ENCODE measurements around the gene PTGES3. TPM values are rescaled to one million over a fixed set of nuclear protein-coding genes. Genes with fewer than 3 reads are reported as not detected.
"Not testable (repeated sequence)": the region's sequence is repeated elsewhere in the genome, so short reads cannot be mapped to it uniquely, and the experiment has no call there.

The PTGES3 gene, protein sequence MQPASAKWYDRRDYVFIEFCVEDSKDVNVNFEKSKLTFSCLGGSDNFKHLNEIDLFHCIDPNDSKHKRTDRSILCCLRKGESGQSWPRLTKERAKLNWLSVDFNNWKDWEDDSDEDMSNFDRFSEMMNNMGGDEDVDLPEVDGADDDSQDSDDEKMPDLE
- total RNA-seq, result 100 to 1,000 TPM; 109 to 328 (median 212) TPM
- polyA plus RNA-seq, result 100 to 1,000 TPM; 215 to 299 TPM
- long read RNA-seq, donor 1, transcript PTGES3-202 (7 exons, 1,547 nt), result minor isoform, 51 of 1,767 reads
- long read RNA-seq, donor 1, transcript PTGES3-201 (8 exons, 1,920 nt), result major isoform, 1,590 of 1,767 reads
- long read RNA-seq, donor 1, transcript PTGES3-204 (7 exons, 1,017 nt), result minor isoform, 35 of 1,767 reads
- long read RNA-seq, donor 1, partial matches to known transcripts, result 16 of 1,767 reads
- long read RNA-seq, donor 1, other reads (novel, unspliced or antisense), result 75 of 1,767 reads
- long read RNA-seq, donor 2, transcript PTGES3-202 (7 exons, 1,547 nt), result minor isoform, 8 of 194 reads
- long read RNA-seq, donor 2, transcript PTGES3-201 (8 exons, 1,920 nt), result major isoform, 167 of 194 reads
- long read RNA-seq, donor 2, partial matches to known transcripts, result 10 of 194 reads
- long read RNA-seq, donor 2, other reads (novel, unspliced or antisense), result 8 of 194 reads
- long read RNA-seq, donor 3, transcript PTGES3-204 (7 exons, 1,017 nt), result minor isoform, 8 of 432 reads
- long read RNA-seq, donor 3, transcript PTGES3-202 (7 exons, 1,547 nt), result minor isoform, 9 of 432 reads
- long read RNA-seq, donor 3, transcript PTGES3-201 (8 exons, 1,920 nt), result major isoform, 383 of 432 reads
- long read RNA-seq, donor 3, partial matches to known transcripts, result 11 of 432 reads
- long read RNA-seq, donor 3, other reads (novel, unspliced or antisense), result 21 of 432 reads

DNA sequence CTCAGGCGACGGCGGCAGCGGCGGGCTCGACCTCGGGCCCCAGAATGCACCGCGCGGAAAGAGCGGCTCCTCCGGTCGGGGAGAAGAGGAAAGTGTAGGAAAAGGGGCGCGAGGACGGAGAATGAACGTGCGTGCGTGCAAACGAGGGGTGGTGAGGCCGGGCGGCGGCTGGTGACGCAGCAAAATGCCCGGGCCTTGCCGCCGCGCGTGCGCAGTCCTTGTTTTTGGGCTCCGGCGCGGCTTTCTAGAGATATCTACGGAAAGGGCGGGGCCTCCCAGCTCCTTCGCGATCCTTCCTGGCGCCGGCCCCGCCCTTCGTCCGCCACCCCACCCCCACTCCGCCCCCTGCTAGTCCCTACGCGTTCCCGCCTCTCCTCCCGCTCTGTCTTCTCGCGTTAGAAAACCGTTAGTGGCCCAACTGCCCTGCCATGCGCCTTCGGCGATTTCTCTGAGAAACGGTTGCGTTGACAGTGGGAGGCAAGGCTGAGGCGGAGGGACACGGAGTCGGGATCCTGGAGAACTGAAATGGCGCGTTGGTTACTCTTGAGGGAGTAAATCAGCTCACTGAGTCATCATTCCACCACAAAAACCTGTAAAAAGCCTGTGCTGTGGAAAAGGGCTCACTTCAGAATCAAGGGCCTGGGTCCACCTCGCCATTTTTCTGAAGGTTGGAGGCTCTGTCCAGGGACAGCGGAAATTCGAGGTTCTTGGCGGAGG is at the start of gene PTGES3:
Gene PTGES3, minus strand, starts transcription at position 156 of the 717 bp plus-strand sequence. CDS start 285 bp downstream, outside the sequence.
- H3K4me1 ChIP-seq (ENCODE audit: insufficient read depth), result peaks cover 5% of the 10 kb centered on the region
- no peaks in the 10 kb centered on the region for H3K9me3 ChIP-seq
- 0% methylated on average over 54 to 64 of the region's 64 CpGs for WGBS, 3 donors
- DNase-seq, result peak; percentile 97 to 99 (median 98)
- H3K36me3 ChIP-seq, result no peaks in the 10 kb centered on the region
- no peaks in the 10 kb centered on the region for H3K27me3 ChIP-seq
- peak within 1 kb of the TSS; percentile 99 to 100 for H3K27ac ChIP-seq
- H3K4me3 ChIP-seq, result peak within 1 kb of the TSS; percentile 93
- TF ChIP-seq EP300 (IDR thresholded peaks at IDR 0.05) (peak; percentile 49), POLR2A (IDR thresholded peaks at IDR 0.05) (peak; percentile 94)
- TF ChIP-seq, protein P1, sequence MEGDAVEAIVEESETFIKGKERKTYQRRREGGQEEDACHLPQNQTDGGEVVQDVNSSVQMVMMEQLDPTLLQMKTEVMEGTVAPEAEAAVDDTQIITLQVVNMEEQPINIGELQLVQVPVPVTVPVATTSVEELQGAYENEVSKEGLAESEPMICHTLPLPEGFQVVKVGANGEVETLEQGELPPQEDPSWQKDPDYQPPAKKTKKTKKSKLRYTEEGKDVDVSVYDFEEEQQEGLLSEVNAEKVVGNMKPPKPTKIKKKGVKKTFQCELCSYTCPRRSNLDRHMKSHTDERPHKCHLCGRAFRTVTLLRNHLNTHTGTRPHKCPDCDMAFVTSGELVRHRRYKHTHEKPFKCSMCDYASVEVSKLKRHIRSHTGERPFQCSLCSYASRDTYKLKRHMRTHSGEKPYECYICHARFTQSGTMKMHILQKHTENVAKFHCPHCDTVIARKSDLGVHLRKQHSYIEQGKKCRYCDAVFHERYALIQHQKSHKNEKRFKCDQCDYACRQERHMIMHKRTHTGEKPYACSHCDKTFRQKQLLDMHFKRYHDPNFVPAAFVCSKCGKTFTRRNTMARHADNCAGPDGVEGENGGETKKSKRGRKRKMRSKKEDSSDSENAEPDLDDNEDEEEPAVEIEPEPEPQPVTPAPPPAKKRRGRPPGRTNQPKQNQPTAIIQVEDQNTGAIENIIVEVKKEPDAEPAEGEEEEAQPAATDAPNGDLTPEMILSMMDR (IDR thresholded peaks at IDR 0.05), result peak in 1 of 3 donors; percentile 11
- intact Hi-C loops (cut with DNase I), result loop anchor here in 3 of 4 donors (2.0 to 5.0 kb wide), 3 partner anchors 34 to 51 kb away; partner anchors contain the start of gene NACA (in 1 of the 3)

DNA sequence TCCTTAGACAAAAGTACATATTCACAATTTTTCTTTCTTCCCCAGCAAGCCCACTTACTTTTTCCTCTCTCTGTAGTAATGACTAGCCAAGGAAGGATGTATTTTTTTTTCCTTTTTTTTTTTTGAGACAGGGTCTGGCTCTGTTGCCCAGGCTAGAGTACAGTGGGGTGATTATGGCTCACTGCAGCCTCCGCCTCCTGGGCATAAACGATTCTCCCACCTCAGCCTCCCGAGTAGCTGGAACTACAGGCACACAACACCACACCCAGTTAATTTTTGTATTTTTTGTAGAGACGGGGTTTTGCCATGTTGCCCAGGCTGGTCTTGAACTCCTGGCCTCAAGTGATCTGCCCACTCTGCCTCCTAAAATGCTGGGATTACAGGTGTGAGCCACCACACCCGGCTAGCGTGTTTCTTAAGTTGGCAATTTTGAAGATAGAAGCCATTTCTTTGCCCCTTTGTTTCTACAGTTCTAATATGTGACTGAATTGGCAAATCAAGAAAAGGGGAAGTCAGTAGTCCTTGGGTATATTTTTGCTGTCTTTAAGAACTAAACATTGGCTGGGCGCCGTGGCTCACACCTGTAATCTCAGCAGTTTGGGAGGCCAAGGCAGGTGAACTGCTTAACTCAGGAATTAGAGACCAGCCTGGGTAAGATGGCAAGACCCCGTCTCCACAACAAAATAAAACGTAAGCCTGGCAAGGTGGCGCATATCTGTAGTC is 40.2 kb upstream of the PTGES3 start:
- TF ChIP-seq EP300 (IDR thresholded peaks at IDR 0.05) (no peak), POLR2A (IDR thresholded peaks at IDR 0.05) (no peak)
- TF ChIP-seq, protein P1 (IDR thresholded peaks at IDR 0.05), result no peak
- H3K4me3 ChIP-seq, result no peak overlapping the region
- intact Hi-C loops (cut with DNase I), result no loop called here

DNA sequence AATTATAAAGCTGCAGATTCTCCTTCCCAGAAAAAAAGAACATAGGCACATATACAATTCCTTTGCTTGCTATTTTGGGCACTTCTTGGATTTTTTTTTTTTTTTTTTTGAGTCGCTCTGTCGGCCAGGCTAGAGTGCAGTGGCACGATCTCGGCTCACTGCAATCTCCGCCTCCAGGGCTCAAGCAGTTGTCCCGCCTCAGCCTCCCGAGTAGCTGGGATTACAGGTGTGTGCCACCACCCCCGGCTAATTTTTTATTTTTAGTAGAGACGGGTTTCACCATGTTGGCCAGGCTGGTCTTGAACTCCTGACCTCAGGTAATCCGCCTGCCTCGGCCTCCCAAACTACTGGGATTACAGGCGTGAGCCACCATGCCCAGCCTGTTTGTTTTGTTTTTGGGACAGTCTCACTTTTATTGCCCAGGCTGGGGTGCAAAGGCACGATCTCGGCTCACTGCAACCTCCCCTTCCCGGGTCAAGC is 38.2 kb upstream of the PTGES3 start:
- H3K27ac ChIP-seq, result peak overlapping the region in 1 of 2 donors; percentile 75
- H3K4me1 ChIP-seq (ENCODE audit: insufficient read depth); H3K4me3 ChIP-seq; intact Hi-C loops (cut with DNase I); H3K27me3 ChIP-seq; H3K36me3 ChIP-seq; H3K9me3 ChIP-seq: not testable (repeated sequence)
- WGBS, 3 donors, result 73 to 83% (median 83%) methylated on average over 15 of the region's 15 CpGs
- DNase-seq, result peak in 1 of 5 donors; percentile 35

More for the DNA sequence above, 40.2 kb upstream of the PTGES3 start:
- Histone ChIP-seq H3K27me3 (no peaks in the 10 kb centered on the region), H3K4me1 (ENCODE audit: insufficient read depth) (no peaks in the 10 kb centered on the region), H3K36me3 (no peaks in the 10 kb centered on the region), H3K27ac (no peak overlapping the region), H3K9me3 (no peaks in the 10 kb centered on the region)
- DNase-seq, result peak in 1 of 5 donors; percentile 12
- WGBS, 3 donors, result 94 to 96% (median 95%) methylated on average over 11 of the region's 11 CpGs

DNA sequence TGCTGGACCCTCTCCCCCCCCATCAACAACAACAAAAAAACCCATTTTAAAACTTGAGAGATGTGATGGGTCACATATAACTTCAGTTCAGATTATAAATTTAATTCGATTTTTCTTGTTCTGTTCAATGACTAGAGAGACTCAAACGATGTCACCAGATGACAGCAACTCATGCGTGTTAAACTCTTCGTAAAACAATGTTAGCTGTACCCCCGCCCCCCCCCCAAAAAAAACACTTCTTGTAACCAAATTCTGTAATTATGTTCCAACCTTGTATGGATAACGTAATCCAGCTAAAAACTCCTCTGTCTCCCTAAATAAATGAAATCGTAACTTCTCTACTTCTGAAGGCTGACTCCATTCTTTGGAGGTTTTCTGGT is 37.6 kb upstream of the PTGES3 start:
- H3K4me1 ChIP-seq (ENCODE audit: insufficient read depth), result peaks cover 14% of the 10 kb centered on the region
- H3K27me3 ChIP-seq, result no peaks in the 10 kb centered on the region
- WGBS, 3 donors, result 7 to 22% (median 8%) methylated on average over 7 of the region's 7 CpGs
- peak overlapping the region; percentile 75 to 84 for H3K27ac ChIP-seq
- H3K4me3 ChIP-seq, result peak overlapping the region; percentile 92
- no peaks in the 10 kb centered on the region for H3K9me3 ChIP-seq
- no peak for DNase-seq
- TF ChIP-seq EP300 (IDR thresholded peaks at IDR 0.05) (no peak), POLR2A (IDR thresholded peaks at IDR 0.05) (no peak)
- TF ChIP-seq, protein P1 (IDR thresholded peaks at IDR 0.05), result no peak
- intact Hi-C loops (cut with DNase I), result loop anchor here in 3 of 4 donors (2.0 kb wide), 3 partner anchors 37 to 81 kb away; partner anchors contain the start of genes ATP5F1B (in 1 of the 3) and PTGES3 (in 1 of the 3)
- no peaks in the 10 kb centered on the region for H3K36me3 ChIP-seq
